ENCODE measurements around the gene KCNK1.

DNA sequence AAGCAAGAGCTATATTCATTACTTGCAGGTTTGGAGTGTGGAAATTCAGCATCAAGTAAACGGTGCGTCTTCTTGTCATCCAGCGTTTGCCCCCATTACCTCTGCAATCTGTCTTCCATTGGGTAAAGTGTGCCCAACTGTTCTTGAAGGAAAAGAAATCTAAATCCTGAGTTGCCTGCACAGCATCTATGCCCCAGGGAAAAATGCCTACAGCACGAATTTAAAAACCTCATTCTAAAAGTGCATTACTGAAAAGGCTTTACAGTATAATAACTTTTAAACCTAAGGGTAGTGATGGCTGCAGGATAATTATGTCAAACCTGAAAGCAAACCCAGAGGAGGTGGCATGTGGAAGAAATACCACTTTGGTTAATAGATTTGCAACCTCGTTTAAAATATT is 37.2 kb downstream of the KCNK1 start:
- no peak for TF ChIP-seq CTCF (IDR thresholded peaks at IDR 0.05)
- TF ChIP-seq POLR2A (IDR thresholded peaks at IDR 0.05) = no peak

All from lower leg skin (tissue), 3 donors.